Nephron (organoid): ENCODE measurements around the gene ZDHHC14.
A peak's percentile ranks its signal among the peaks of the same experiment; 100 is the strongest.

Experiments
- H3K27ac Mint-ChIP-seq, 3 experiments: 2 replicates each; pipeline ENCODE4 v1.8.0; 2020; ENCODE audit warnings: mixed read lengths in 3 of 3, mild to moderate bottlenecking in 2 of 3, moderate library complexity in 1 of 3
- H3K27me3 Mint-ChIP-seq: 2 replicates; pipeline ENCODE4 v1.8.0; 2021; ENCODE audit warnings: low read depth, mild to moderate bottlenecking, moderate library complexity, mixed read lengths
- H3K36me3 Mint-ChIP-seq: 2 replicates; pipeline ENCODE4 v1.8.0; 2020; ENCODE audit warnings: low read depth, mixed read lengths
- H3K4me1 Mint-ChIP-seq: 2 replicates; pipeline ENCODE4 v1.8.0; 2020; ENCODE audit warnings: mixed read lengths
- H3K4me3 Mint-ChIP-seq, 3 experiments: 2 replicates each; pipeline ENCODE4 v1.8.0; 2020; ENCODE audit warnings: mild to moderate bottlenecking in 3 of 3, mixed read lengths in 3 of 3, moderate library complexity in 2 of 3
- H3K9me3 Mint-ChIP-seq: 2 replicates; pipeline ENCODE4 v1.8.0; 2020; ENCODE audit warnings: mixed read lengths
- CTCF ChIP-seq, 3 experiments: fragments of 200-600 bp; sonication (generic); IDR thresholded peaks; one replicate each; pipeline ENCODE4 v1.5.0; 2021; ENCODE audit warnings: antibody characterized with exemption in 3 of 3; ENCODE audit not compliant: unreplicated experiment in 3 of 3

ZDHHC14 gene

DNA sequence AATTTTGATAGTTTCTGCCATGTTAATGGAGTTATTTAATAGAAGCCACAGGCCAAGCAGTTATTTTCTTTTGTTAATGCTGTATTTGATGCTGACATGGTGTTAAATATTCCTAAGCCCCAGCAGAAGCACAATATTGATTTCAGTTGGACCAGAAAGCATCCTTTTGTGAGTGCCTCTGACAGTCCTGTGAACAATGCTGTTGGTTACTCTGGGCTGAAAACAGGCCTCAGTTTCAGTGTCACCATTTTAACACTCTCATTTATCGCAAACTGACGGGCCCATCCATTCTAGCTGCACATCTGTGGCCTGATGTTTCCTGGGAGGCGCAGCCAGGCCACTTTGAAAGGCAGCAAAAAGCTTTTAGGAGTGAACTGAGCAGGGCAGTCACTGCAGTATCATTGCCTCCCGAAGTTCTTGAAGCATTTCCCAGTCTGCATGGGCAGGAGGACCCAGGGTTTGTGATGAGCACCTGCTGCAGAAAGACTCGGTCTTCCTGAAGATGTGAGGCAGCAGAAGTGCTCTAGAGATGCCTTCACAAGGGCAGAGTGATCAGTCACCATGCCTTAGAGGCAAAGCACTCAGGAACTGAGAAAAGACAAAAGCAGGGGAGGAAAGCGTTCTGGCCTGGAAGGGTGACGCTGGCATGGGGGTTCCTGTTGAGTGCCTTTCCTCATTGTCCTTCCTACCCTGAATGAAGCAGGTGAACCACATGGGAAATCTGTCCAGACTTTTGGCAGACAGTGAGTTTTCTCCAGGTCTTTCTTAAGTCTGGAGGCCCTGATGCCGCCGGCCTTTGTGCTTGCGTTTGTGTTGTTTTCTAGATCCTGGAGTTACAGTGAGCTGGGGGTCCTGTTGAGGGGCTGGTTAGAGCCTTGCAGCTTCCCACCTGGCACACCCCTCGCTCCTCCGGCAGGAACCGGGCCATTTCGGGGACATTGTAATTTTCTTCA lies 74.0 kb downstream of the ZDHHC14 start:
- Mint-ChIP-seq H3K4me3 (no peak overlapping the region), H3K27me3 (no peaks in the 10 kb centered on the region), H3K4me1 (peaks cover 17% of the 10 kb centered on the region), H3K9me3 (no peaks in the 10 kb centered on the region), H3K36me3 (no peaks in the 10 kb centered on the region), H3K27ac (peak overlapping the region; percentile 61 to 90 (median 84))
- TF ChIP-seq CTCF (IDR thresholded peaks at IDR 0.05; ENCODE audit: unreplicated experiment in 3 of 3), result no peak

DNA sequence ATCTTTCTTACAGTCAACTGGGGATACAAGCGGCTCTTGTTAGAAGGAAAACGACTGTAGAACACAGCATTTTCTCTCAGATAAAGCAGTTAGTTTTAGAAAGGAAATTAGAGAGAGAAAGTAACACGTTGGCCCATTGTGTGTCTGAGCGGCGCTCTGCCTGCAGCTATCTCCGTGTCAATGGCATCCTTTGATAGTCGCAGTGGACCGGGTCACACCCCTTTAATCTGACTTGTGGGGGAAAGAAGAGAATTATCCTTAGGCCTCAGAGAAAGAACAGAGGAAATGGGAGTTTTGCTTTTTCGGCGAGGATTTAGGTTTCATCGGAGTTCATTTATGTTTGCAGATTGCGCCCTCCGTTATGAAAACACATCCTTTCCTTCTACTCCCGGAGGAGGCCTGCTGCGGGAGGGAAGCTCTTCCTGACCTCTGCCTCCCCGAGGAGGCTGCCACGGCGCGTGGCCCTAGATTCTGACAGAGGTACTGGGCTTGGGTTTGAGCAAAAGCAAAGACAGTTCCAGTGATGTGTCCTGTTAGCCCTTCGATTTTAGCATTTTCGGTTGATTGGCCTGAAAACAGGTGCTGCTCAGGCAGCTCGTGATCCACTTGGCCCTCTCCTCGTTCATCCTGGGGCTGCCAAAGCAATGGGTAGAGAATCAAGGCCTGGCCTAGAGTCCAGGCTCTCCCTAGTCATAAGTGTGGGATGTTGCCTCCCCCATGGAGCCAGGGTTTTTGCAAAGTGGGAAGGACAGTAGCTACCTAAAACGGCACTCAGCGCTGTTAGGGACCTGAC lies 74.9 kb downstream of the ZDHHC14 start:
- TF ChIP-seq CTCF (IDR thresholded peaks at IDR 0.05; ENCODE audit: unreplicated experiment in 3 of 3), result no peak

GRCh38 chr6:157456524-157456829 lies 75.5 kb downstream of the ZDHHC14 start:
- H3K27ac Mint-ChIP-seq, result peak overlapping the region; percentile 61 to 90 (median 84)
- H3K36me3 Mint-ChIP-seq, result no peaks in the 10 kb centered on the region

More for the DNA sequence above, 74.9 kb downstream of the ZDHHC14 start:
- no peaks in the 10 kb centered on the region for H3K9me3 Mint-ChIP-seq
- peaks cover 24% of the 10 kb centered on the region for H3K4me1 Mint-ChIP-seq
- peak overlapping the region in 2 of 3 experiments; percentile 20 to 27 for H3K4me3 Mint-ChIP-seq
- H3K27ac Mint-ChIP-seq, result peak overlapping the region; percentile 61 to 90 (median 84)
- H3K27me3 Mint-ChIP-seq, result no peaks in the 10 kb centered on the region
- H3K36me3 Mint-ChIP-seq, result no peaks in the 10 kb centered on the region

GRCh38 chr6:157457787-157458186 lies 76.8 kb downstream of the ZDHHC14 start:
- H3K27ac Mint-ChIP-seq, result peak overlapping the region in 1 of 3 experiments; percentile 11
- H3K36me3 Mint-ChIP-seq, result no peaks in the 10 kb centered on the region
- TF ChIP-seq CTCF (IDR thresholded peaks at IDR 0.05; ENCODE audit: unreplicated experiment in 3 of 3), result no peak
- H3K4me1 Mint-ChIP-seq, result peaks cover 29% of the 10 kb centered on the region
- H3K9me3 Mint-ChIP-seq, result no peaks in the 10 kb centered on the region
- H3K4me3 Mint-ChIP-seq, result no peak overlapping the region
- H3K27me3 Mint-ChIP-seq, result no peaks in the 10 kb centered on the region

More at GRCh38 chr6:157456524-157456829, 75.5 kb downstream of the ZDHHC14 start:
- Mint-ChIP-seq H3K4me1 (peaks cover 28% of the 10 kb centered on the region), H3K27me3 (no peaks in the 10 kb centered on the region), H3K9me3 (no peaks in the 10 kb centered on the region), H3K4me3 (no peak overlapping the region)
- no peak for TF ChIP-seq CTCF (IDR thresholded peaks at IDR 0.05; ENCODE audit: unreplicated experiment in 3 of 3)

DNA sequence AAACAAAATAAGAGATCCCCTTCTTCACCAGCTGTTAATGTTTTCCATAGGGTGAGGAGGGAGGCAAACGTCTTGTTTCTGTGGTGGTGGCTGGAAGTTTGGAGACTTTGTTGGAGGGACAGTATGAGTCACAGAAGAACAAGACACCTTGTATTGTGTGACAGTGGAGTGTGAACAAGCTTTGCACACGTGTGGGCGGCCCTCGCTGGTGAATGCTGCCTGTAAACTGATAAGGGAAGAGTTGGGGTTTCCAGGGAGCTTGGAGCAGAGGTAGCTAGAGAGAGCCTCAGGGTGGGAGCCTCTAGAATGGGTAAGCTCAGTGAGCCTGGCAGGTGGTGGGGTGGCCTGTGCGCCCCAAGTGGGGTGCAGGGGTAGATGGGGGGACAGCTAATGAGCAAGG lies 78.3 kb downstream of the ZDHHC14 start:
- H3K9me3 Mint-ChIP-seq, result no peaks in the 10 kb centered on the region
- no peaks in the 10 kb centered on the region for H3K27me3 Mint-ChIP-seq
- H3K27ac Mint-ChIP-seq, result peak overlapping the region in 1 of 3 experiments; percentile 85
- no peaks in the 10 kb centered on the region for H3K36me3 Mint-ChIP-seq
- TF ChIP-seq CTCF (IDR thresholded peaks at IDR 0.05; ENCODE audit: unreplicated experiment in 3 of 3), result no peak
- H3K4me1 Mint-ChIP-seq, result peaks cover 35% of the 10 kb centered on the region
- no peak overlapping the region for H3K4me3 Mint-ChIP-seq
